ENCODE results near the gene MCCC1. TPM values are rescaled to one million over a fixed set of nuclear protein-coding genes. Genes with fewer than 3 reads are reported as not detected.

MCCC1 gene
- total RNA-seq, 1 donor from 2014 or later = 49.9 TPM

DNA sequence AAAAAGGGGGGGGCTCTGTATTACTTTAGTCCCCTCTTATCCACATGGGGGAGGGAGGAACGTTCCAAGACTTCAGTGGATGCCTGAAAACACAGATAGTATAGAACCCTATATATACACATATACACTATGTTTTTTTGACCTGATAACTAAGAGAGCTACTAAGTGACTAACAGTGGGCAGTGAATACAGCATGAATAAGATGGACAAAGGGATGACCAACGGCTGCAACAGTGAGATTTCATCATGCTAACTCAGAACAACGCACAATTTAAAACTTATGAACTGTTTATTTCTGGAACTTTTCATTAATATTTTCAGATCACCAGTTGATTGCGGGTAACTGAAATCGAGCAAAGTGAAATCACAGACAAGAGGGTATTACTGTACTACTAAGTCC is 126.2 kb downstream of the MCCC1 start:
- no peaks in the 10 kb centered on the region for H3K36me3 ChIP-seq
- no peaks in the 10 kb centered on the region for H3K27me3 ChIP-seq (ENCODE audit: low read depth)
- intact Hi-C loops (cut with DNase I) = no loop called here
- H3K9me3 ChIP-seq = no peaks in the 10 kb centered on the region
- no peak for ATAC-seq
- H3K27ac ChIP-seq = no peak overlapping the region
- DNase-seq = no peak
- TF ChIP-seq CTCF (IDR thresholded peaks at IDR 0.05) = no peak
- H3K4me1 ChIP-seq = peaks cover 21% of the 10 kb centered on the region
- H3K4me3 ChIP-seq = no peak overlapping the region

DNA sequence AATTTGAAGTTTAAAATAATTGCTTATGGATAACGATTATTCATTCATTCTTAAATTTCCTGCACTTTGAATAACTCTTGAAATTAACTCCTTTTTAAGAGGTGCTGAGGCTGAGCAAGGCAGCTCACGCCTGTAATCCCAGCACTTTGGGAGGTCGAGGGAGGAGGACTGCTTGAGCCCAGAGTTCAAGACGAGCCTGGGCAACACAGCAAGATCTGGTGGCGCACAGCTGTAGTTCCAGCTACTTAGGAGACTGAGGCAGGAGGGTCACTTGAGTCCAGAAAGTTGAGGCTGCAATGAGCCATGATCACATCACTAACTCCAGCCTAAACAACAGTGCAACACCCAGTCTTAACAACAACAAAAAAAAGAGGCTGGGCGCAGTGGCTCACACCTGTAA is 126.9 kb downstream of the MCCC1 start:
- no peaks in the 10 kb centered on the region for H3K27me3 ChIP-seq (ENCODE audit: low read depth)
- H3K4me1 ChIP-seq = peaks cover 23% of the 10 kb centered on the region
- no peaks in the 10 kb centered on the region for H3K9me3 ChIP-seq
- TF ChIP-seq CTCF (IDR thresholded peaks at IDR 0.05) = no peak
- H3K27ac ChIP-seq = no peak overlapping the region
- ATAC-seq (no peak), DNase-seq (no peak)
- H3K4me3 ChIP-seq = no peak overlapping the region
- intact Hi-C loops (cut with DNase I) = no loop called here
- H3K36me3 ChIP-seq = no peaks in the 10 kb centered on the region

GRCh38 chr3:182971637-182972036 is 127.7 kb downstream of the MCCC1 start:
- no peak for DNase-seq
- Histone ChIP-seq H3K27me3 (ENCODE audit: low read depth) (no peaks in the 10 kb centered on the region), H3K4me3 (no peak overlapping the region), H3K4me1 (peaks cover 27% of the 10 kb centered on the region), H3K9me3 (no peaks in the 10 kb centered on the region), H3K36me3 (no peaks in the 10 kb centered on the region), H3K27ac (no peak overlapping the region)
- no peak for TF ChIP-seq CTCF (IDR thresholded peaks at IDR 0.05)
- no peak for ATAC-seq
- intact Hi-C loops (cut with DNase I) = no loop called here

DNA sequence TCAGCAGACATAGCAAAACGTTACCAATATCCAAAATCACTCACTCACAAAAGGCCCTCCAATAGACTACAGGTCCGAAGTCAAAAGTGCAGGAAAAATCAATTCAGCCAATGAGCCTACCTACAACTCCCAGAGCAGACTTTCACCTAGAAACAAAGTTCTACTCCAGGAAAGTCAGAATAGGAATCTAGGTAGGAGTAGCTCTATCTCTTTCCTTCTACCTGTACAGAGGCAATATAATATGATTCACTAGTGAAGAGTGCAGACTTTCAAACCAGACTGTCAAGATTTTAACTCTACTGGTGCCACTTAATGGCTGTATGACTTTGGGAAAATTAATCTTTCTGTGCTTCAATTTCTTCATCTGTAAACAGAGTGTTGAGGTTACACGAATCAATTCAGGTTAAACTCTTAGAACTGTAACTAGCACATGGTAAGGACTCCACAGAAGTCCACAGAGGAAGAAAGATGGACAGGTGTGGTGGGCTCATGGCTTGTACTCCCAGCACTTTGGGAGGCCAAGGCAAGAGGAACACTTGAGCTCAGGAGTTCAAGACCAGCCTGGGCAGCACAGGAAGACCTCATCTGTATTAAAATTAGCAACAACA is 128.4 kb downstream of the MCCC1 start:
- Histone ChIP-seq H3K36me3 (no peaks in the 10 kb centered on the region), H3K27ac (no peak overlapping the region), H3K4me3 (no peak overlapping the region), H3K27me3 (ENCODE audit: low read depth) (no peaks in the 10 kb centered on the region), H3K4me1 (peaks cover 31% of the 10 kb centered on the region), H3K9me3 (no peaks in the 10 kb centered on the region)
- ATAC-seq (no peak), DNase-seq (no peak)
- intact Hi-C loops (cut with DNase I) = no loop called here
- TF ChIP-seq CTCF (IDR thresholded peaks at IDR 0.05) = no peak

DNA sequence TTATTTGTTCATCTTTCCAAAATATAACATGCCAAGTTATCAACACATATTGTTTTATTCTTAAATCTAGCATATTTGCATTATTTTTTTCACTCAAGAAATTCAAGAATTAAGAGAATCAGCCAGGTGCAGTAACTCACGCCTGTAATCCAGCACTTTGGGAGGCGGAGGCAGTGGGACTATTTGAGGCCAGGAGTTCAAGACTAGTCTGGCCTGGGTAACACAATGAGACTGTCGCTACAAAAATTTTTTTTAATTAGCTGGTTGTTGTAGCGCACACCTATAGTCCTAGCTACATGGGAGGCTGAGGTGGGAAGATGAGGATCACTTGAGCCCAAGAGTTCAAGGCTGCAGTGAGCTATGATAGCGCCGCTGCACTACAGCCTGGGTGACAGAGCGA is 129.4 kb downstream of the MCCC1 start:
- H3K36me3 ChIP-seq = no peaks in the 10 kb centered on the region
- H3K27ac ChIP-seq = no peak overlapping the region
- no peaks in the 10 kb centered on the region for H3K9me3 ChIP-seq
- DNase-seq (no peak), ATAC-seq (no peak)
- H3K4me3 ChIP-seq = no peak overlapping the region
- intact Hi-C loops (cut with DNase I) = no loop called here
- H3K4me1 ChIP-seq = peaks cover 32% of the 10 kb centered on the region
- H3K27me3 ChIP-seq (ENCODE audit: low read depth) = no peaks in the 10 kb centered on the region
- no peak for TF ChIP-seq CTCF (IDR thresholded peaks at IDR 0.05)

Measured in lower lobe of right lung (tissue), 2 donors.